ENCODE data around the gene SPDYE4.

Gene SPDYE4

GRCh38 chr17:8713315-8713714 is 45.0 kb downstream of the SPDYE4 start:
- no peak for DNase-seq

GRCh38 chr17:8712698-8713097 is 45.6 kb downstream of the SPDYE4 start:
- no peak for DNase-seq

- no peak for DNase-seq
Measured at GRCh38 chr17:8711291-8711690, 47.1 kb downstream of the SPDYE4 start.

GRCh38 chr17:8710813-8711212 is 47.5 kb downstream of the SPDYE4 start:
- DNase-seq, result no peak

GRCh38 chr17:8709006-8709405 is 49.3 kb downstream of the SPDYE4 start:
- no peak for DNase-seq

GRCh38 chr17:8708025-8708461 is 50.3 kb downstream of the SPDYE4 start:
- no peak for DNase-seq

GRCh38 chr17:8707332-8708024 is 50.9 kb downstream of the SPDYE4 start:
- DNase-seq, result no peak

- no peak for DNase-seq
Measured at GRCh38 chr17:8706431-8706830, 51.9 kb downstream of the SPDYE4 start.

- DNase-seq, result no peak
Measured at GRCh38 chr17:8705427-8705826, 52.9 kb downstream of the SPDYE4 start.

GRCh38 chr17:8703001-8703400 is 55.3 kb downstream of the SPDYE4 start:
- no peak for DNase-seq

- no peak for DNase-seq
Measured at GRCh38 chr17:8701754-8702153, 56.6 kb downstream of the SPDYE4 start.

GRCh38 chr17:8701221-8701620 is 57.1 kb downstream of the SPDYE4 start:
- DNase-seq, result no peak

Measured in amygdala (tissue), 56 donors.